Skin epidermis (tissue), 12 donors: ENCODE data around the gene GATA6.

ENCODE experiments used
- H3K27ac ChIP-seq, 21 experiments: fragments of 200-600 bp; sonication (generic) in 11 of 21; one replicate each; pipeline ENCODE4 v1.5.0; 2020; ENCODE audit warnings: mild to moderate bottlenecking in 3 of 21, inconsistent platforms in 2 of 21, moderate library complexity in 2 of 21
- H3K4me3 ChIP-seq, 7 experiments: fragments of 200-600 bp; sonication (generic) in 2 of 7; one replicate each; pipeline ENCODE4 v1.5.0; 2020; ENCODE audit warnings: inconsistent platforms in 2 of 7, mild to moderate bottlenecking in 2 of 7, moderate library complexity in 1 of 7

The GATA6 gene

DNA sequence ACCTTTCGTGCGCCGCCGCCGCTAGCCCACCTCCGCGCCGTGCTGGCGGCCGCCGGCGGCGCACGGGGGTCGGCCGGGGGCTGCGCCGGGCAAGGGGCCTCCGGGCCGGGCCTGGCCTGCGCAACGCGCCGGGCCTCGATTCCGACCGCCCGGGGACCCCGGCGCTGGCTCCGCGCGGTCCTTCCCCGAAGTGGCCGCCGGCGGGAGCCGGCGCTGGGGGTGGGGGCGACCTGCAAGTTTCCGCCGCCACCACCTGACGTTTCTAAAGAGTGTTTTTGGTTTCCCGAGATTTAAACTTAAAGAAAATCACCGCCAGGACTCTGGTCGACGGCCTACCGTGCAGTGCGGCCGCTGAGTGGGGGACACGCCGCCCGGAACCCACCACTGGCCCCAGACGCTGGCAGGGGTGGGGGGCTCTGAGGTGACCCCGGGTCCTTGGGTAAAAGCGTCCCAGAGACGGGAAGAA lies 3.8 kb upstream of the GATA6 start:
- no peak overlapping the region for H3K4me3 ChIP-seq
- H3K27ac ChIP-seq = no peak overlapping the region

DNA sequence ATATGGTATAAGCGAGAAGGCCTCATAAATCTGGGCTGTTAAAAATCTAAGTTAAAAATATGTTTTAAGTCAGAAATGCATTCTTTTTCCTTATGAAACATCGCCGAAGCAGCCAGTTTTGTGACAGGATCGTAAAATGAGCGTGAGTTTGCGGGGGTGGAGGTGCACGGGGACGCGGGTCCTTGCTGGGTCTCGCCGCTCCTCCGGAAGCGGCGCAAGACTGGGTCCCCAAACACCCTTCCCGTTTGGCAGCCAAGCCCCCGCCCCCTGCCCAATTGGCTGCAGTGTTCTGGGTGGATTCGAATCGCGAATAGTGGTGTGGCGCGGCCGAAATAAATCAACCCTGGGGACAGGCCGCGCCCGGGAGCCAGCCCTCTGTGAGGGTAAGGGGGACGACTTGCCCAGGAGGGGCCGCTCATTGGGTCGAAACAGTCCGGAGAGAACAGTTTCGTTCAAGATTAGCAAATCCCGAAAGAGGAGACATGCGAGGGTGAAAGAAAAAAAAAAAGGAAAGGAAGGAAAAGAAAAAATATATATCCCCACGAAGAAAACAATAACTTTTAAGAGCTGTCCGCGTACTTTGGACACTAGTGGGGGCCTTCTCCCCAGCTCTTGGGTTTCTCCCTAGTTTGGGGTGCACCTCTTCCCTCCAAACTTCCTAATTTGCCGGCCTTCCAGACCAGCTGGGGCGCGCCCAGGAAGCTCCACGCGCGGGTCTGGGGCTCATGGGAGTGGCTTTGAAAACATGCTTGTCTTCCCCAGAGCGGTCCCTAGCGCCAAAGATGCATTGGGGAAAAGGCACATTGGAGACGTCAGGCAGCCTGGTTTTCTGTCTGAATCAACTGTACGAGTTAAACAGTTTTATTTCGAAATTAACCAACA lies 3.1 kb upstream of the GATA6 start:
- no peak overlapping the region for H3K27ac ChIP-seq

DNA sequence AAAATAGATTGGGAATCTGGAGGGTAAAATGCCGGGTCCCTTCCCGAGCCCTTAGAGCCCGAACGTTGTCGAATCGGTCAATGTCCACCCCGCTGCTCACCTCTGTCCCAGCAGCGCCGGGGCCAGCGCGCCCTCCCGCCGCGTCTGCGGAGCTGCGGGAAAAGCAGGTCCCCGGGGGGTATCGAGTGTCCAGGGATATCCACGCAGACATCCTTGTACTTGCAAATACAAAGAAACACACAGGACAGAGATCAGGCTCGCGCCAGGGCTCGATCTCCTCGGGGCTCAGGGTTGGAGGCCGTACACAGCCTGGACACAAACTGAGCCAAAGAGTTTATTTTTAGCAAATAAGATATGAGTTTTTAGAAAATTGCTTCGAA lies 2.3 kb upstream of the GATA6 start:
- no peak overlapping the region for H3K27ac ChIP-seq
- H3K4me3 ChIP-seq = no peak overlapping the region

More for the DNA sequence above, 3.1 kb upstream of the GATA6 start:
- H3K4me3 ChIP-seq = no peak overlapping the region

DNA sequence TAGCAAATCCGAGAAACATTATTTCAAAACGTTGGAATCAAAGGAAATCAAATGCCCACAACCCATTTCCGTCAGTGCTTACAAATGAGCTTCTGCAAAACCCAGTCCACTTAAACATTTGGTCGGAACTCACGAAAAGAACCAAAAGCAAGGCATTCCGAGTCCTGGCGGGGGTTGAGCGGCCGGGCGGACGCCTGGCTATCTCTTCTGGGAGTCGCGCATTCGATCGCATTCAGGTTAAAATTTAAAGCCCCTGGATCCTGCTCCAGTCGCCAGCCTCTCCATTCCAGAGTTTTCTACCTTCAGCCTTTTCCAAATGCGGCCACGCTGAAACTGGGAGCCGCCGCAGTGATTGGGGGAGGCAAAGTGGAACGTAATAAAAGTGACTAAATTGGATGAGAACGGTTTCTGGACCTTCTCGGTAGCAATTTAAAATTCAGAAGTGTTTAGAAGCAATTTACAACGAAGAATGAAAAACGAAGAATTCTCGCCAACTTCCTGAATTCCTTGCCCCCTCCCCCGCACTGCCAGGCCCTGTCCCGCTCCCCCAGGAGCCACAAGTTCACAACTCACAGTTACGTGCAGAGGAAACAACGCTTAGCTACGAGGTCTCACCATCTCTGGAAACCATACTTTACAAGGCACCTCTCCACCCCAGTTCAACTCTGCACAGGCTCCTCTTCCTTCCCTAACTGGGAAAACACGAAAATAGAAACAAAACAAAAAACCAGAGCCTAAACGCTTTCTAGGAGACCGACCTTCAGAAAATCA lies 1.7 kb upstream of the GATA6 start:
- H3K27ac ChIP-seq = no peak overlapping the region
- no peak overlapping the region for H3K4me3 ChIP-seq

DNA sequence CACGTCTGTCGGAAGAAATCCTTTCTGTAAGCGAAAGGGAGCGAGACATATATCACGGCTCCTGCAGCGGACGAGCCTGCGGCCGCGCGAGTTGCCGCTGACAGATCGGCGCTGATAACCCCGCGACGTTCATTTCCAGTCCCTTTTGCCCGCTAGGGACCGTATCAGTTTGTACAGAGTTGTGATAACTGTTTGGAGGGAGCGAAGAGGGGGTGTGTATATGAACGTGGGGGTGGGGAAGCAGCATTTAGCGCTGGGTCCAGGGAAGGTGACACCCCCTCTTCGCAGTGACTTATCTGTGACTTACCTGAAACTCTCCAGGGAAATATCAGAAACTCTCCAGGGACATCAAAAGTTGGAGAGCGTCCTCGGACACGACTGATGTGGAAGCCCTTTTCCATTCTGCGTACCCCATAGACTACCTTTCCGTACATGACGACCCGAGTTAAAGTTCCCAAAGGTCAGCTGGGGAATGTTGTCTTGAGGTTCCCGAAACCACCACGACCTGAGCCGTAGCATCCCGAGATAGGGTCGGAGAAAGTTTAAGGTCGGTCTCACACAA lies 948 bp upstream of the GATA6 start:
- no peak overlapping the region for H3K27ac ChIP-seq
- peak overlapping the region in 3 of 7 experiments; percentile 64 to 79 (median 67) for H3K4me3 ChIP-seq

- Histone ChIP-seq H3K27ac (peak overlapping the region in 15 of 21 experiments; percentile 19 to 80 (median 63)), H3K4me3 (peak overlapping the region; percentile 43 to 79 (median 62))
These were observed 566 bp downstream of the GATA6 start for GRCh38 chr18:22169889-22170420.

DNA sequence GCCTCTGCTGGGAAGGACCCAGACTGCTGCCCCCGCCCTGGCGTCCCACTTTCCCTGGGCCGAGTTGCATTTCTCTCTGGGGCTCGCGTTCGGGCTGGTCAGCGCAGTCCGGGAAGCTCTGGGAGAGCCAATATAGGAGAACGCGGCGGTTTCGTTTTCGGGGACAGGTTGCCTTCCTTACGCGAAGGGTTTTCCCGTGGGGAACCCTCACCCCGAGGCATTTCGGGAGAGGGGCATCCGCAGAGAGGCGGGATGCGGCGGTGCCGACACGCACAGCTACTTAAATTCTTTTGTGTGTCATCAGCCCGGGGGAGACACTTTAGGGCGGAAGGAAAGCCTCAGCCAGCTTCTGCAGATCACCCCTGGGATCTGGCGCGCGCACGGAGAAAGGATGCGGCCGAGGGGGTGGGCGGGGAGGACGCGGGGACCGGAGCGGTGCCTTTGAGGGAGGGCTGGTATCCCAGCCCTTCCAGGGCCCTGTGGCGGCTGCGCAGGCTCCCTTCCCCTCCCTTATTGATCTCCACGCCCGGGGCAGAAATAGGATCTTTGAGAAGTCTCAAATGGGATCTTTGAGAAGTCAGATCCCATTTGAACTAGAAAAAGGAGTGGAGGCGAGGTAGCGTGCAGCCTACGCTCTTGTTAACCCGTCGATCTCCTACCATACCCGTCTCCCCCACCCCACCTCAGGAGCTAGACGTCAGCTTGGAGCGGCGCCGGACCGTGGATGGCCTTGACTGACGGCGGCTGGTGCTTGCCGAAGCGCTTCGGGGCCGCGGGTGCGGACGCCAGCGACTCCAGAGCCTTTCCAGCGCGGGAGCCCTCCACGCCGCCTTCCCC lies 1.2 kb downstream of the GATA6 start:
- peak overlapping the region; percentile 43 to 79 (median 62) for H3K4me3 ChIP-seq
- peak overlapping the region in 14 of 21 experiments; percentile 22 to 80 (median 65) for H3K27ac ChIP-seq

- Histone ChIP-seq H3K27ac (peak overlapping the region in 6 of 21 experiments; percentile 16 to 75 (median 70)), H3K4me3 (peak overlapping the region; percentile 43 to 79 (median 62))
These were observed 2.1 kb downstream of the GATA6 start for GRCh38 chr18:22171258-22172119.

DNA sequence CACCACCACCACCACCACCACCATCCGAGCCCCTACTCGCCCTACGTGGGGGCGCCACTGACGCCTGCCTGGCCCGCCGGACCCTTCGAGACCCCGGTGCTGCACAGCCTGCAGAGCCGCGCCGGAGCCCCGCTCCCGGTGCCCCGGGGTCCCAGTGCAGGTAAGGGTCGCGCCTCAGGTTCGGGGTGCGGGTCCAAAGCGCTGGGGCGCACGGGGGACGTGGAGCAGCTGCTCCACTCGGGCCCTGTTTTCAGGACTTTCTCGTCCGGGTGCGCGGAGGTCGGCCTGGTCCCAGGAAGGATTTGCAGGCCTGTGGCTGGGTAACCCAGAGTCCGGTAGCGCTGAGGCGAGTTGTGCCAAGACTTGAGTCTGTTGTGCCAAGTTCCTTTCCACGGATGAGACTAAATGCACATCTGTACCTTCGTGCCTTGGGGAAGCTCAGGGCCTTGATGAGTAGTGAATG lies 2.8 kb downstream of the GATA6 start:
- Histone ChIP-seq H3K4me3 (peak overlapping the region in 1 of 7 experiments; percentile 79), H3K27ac (no peak overlapping the region)

GRCh38 chr18:22172594-22173049 lies 3.2 kb downstream of the GATA6 start:
- Histone ChIP-seq H3K4me3 (peak overlapping the region in 1 of 7 experiments; percentile 79), H3K27ac (no peak overlapping the region)

DNA sequence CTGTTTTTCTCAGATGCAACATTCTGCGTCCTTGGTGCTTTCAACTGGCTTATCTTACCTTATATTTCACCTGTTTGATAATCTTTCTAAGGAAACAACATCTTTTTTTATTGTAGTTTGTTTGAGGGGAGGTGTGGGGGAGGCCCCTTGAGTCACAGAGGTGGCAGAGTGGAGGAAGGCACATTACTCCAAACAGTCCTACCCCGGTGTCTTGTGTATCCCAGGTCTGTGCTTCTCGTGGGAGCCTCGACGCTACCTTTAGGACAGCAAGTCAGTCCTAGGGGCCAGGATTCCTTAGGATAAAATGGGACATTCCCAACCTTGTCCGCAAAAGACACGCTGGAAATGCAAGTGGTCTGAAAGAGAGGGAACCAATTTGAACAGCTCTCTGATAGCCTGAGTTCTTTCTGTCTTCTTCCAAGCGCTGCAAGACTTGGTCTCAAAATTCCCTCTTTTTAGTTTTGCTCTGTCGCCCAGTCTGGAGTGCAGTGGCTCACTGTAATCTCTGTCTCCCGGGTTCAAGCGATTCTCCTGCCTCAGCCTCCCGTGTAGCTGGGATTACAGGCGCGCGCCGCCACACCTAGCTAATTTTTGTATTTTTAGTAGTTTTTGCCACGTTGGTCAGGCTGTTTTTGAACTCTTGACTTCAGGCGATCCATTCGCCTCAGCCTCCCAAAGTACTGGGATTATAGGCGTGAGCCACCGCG lies 4.0 kb downstream of the GATA6 start:
- H3K27ac ChIP-seq = no peak overlapping the region
- peak overlapping the region in 1 of 7 experiments; percentile 79 for H3K4me3 ChIP-seq

GRCh38 chr18:22173928-22174301 lies 4.5 kb downstream of the GATA6 start:
- Histone ChIP-seq H3K4me3 (no peak overlapping the region), H3K27ac (no peak overlapping the region)

- H3K27ac ChIP-seq = no peak overlapping the region
- H3K4me3 ChIP-seq = no peak overlapping the region
These were observed 5.2 kb downstream of the GATA6 start for GRCh38 chr18:22174341-22175145.

DNA sequence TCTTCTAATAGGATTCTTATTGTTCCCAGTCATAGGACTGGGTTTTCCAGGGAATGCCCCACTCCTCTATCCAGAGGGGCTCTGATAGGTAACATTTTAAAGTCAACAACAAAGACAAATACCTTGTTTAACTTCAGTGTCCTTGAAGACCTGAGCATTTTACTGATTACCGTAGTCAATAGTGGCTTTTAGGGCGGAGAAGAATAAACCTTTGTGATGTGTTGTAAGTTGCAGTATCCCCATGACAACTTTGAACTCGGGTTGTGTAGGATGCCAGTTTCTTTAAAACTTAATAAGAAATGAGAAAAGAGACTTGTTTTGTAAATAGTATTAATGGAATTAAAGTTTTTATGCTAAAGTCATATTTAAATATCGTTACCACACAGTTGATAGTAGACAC lies 6.0 kb downstream of the GATA6 start:
- Histone ChIP-seq H3K4me3 (no peak overlapping the region), H3K27ac (no peak overlapping the region)

- Histone ChIP-seq H3K4me3 (no peak overlapping the region), H3K27ac (no peak overlapping the region)
These were observed 7.3 kb downstream of the GATA6 start for GRCh38 chr18:22176420-22177326.
